OCI-LY7 (cell line): ENCODE data around the gene TBC1D1.

Experiments used
- CTCF ChIP-seq: fragments of 200-600 bp; sonication (generic); conservative IDR thresholded peaks from 2 replicates; pipeline ENCODE4 v1.5.1; 2014; ENCODE audit warnings: mild to moderate bottlenecking, antibody characterized with exemption, low read length, moderate library complexity, mixed read lengths
- EZH2phosphoT487 ChIP-seq: fragments of 200-600 bp; sonication (generic); IDR thresholded peaks from 2 replicates; pipeline ENCODE4 v1.6.1; 2018; ENCODE audit warnings: low read depth, borderline replicate concordance, mild to moderate bottlenecking, mixed run types, antibody characterized with exemption, low read length, moderate library complexity, mixed read lengths

GRCh38 chr4:37985730-37986275, 94.9 kb downstream of the TBC1D1 start:
- TF ChIP-seq CTCF (no peak), EZH2phosphoT487 (no peak)
